HG02610 (cell line): ENCODE results near the gene SLFN12L.
"Not testable (repeated sequence)": the region's sequence is repeated elsewhere in the genome, so short reads cannot be mapped to it uniquely, and the experiment has no call there.

Source experiments
- ATAC-seq: cut with Tn5 transposase; IDR thresholded peaks from one replicate; pipeline ENCODE4 v1.9.1; 2021; ENCODE audit warnings: mild to moderate bottlenecking, moderate library complexity; ENCODE audit not compliant: unreplicated experiment

SLFN12L gene

GRCh38 chr17:35537601-35538141 is at the start of gene SLFN12L:
TSS of gene SLFN12L (minus strand) at chr17:35537678. CDS start at chr17:35522364, 15,314 bp downstream.
- ATAC-seq: no peak

- no peak for ATAC-seq
Observed at GRCh38 chr17:35586569-35587073, 49.1 kb upstream of the SLFN12L start.

DNA sequence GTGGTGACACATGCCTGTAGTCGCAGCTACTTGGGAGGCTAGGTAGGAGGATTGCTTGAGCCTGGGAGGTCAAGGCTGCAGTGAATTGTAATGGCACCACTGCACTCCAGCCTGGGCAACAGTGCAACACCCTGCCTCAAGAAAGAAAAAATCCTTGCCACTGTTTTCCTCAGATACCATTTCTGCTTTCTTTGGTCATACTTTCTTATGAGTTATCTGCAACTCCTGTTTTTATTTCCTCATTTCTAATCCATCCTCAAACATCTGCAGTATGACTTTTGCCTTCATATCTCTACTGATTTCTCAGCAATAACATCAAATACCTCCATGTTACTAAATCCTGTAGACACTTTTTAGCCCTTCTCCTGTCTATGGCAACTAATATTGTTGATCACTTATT is 46.6 kb upstream of the SLFN12L start:
- ATAC-seq: no peak

DNA sequence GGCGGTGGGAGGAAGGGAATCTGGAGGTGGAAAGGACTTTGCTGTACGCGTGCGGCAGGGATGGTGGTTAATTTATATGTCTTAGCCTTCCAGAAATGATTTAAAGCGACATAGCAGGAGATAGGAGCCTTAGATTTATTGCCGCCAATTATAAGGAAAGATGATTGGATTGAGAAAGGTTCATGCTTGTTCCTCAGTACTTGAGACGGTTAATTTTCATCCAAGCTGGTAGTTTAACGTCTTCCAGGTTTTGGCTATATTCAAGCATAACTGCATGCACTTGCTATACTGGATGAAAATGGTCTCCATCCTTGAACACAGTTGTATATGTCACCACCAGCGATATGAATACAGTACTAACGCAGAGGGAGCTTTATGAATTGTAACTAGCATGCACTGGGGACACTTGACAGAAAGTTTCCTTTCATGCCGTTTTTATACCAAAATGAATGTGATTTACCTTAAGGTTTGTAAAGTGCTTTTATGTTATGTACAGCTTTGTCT is 41.5 kb upstream of the SLFN12L start:
- ATAC-seq: no peak

GRCh38 chr17:35578197-35578928 is 40.9 kb upstream of the SLFN12L start, which contains the start of gene PEX12:
TSS of gene PEX12 (minus strand) at chr17:35578571. CDS start at chr17:35578021, 550 bp downstream.
- ATAC-seq: peak; percentile 90

GRCh38 chr17:35577830-35578196 is 40.3 kb upstream of the SLFN12L start:
- no peak for ATAC-seq

DNA sequence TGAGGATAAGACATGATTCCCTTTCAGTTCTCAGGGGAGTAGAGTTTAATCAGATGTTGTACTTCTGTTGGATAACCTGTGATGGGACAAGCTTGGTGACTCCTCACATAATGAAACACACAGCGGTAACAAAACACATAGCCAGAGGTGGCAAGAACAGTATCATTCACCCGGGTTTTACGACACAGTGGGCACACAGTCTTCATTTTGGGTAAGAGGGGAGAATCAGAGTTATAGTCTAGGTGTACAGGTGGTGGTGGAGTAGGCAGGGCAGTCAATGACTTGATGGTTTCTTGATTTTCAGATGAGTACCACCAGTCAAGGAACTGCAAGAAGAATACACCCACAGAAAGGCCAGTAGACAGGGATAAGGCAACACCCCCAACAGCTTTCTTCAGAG is 38.3 kb upstream of the SLFN12L start:
- ATAC-seq: no peak

DNA sequence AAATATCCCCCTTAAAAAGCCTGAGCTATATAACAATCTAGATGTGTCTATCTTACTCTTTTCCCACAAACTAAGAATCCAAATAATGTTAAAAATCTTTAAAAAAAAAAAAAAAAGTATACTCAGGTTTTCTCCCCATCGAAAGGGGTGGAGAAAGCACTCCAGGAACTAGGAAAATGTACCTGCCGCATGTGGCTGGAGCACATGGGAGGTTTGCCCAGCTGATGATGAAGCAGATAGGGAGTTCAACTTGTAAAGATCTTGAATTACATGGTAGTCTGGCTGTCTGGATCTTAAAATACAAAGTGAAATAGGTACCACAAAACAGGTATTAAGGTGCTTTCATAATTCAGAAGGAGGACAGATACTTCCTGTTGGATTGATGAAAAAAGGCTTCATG is 31.9 kb upstream of the SLFN12L start:
- ATAC-seq: no peak

DNA sequence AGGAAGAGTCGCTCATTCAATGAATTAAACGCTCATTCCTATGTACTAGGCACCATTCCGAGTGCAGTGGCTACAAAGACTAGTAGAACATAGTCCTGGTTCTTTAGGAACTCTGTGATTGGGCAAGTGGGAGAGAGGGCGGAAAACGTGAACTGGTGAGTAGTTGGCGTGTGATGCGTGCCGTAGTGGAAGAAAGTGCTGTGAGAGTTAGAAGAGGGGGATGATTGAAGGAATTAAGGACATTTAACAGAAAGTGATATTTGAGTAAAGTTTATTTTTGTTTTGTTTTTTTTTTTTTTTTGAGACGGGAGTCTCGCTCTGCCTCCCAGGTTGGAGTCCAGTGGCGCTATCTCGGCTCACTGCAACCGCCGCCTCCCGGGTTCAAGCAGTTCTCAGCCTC is 31.1 kb upstream of the SLFN12L start:
- no peak for ATAC-seq

DNA sequence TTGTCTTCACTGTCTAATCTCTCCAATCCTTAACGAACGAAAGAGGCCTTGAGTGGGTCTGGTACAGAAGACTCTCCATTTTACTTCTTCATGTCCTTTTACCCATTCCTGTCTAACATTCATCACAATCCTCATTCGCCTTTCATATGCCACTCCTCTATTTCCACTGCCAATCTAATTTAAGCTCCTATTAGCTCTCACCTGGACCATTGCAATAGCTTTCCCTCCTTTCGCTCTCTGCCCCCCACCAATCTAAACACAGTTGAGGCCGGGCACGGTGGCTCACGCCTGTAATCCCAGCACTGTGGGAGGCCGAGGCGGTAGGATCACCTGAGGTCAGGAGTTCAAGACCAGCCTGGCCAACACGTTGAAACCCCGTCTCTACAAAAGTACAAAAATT is 29.5 kb upstream of the SLFN12L start:
- ATAC-seq: no peak

DNA sequence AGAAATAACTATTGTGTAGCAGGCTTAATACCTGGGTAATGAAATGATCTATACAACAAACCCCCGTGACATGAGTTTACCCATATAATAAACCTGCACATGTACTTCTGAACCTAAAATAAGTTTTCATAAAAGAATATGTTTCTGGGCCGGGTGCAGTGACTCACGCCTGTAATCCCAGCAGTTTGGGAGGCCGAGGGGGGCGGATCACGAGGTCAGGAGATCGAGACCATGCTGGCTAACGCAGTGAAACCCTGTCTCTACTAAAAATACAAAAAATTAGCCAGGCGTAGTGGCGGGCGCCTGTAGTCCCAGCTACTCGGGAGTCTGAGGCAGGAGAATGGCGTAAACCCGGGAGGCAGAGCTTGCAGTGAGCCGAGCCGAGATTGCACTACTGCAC is 25.7 kb upstream of the SLFN12L start:
- not testable (repeated sequence) for ATAC-seq

- ATAC-seq: no peak
Observed at GRCh38 chr17:35560703-35561102, 23.2 kb upstream of the SLFN12L start, which contains the start of gene SLFN14. TSS of gene SLFN14 (minus strand) at chr17:35560819. CDS start at chr17:35558062, 2,757 bp downstream.

DNA sequence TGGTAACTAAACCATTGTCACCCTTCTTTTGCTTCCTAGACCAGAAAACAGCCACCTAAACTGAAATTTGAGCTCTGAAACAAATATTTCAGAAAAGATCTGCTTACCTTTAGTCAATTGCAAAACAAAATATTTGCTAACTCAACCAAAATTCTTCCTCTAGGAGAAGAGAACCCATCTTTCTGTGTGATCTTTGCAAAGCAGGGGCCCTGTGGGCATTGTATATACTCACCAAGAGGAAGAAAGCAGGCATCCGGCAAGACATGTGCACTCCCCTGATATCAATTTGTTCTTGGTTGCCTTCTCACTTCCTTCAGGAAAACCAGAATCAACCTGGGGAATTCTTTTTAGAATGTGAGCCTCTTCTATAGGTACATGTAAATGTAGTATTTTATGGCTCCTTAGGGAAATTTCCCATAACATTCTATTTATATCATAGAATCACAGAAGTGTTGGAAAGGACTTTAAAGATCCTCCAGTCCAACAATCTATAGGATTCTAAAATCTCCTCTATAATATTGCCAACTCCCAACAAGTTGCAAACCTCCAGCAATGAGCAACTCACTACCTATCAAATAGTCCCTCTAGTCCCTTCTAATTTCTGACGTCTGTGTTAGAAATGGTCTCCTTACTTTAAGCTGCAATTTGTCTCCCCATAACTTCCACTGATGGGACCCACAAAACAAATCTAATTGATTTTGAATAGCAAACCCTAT is 22.2 kb upstream of the SLFN12L start:
- ATAC-seq: no peak

- no peak for ATAC-seq
Observed at GRCh38 chr17:35557353-35557752, 19.9 kb upstream of the SLFN12L start.

DNA sequence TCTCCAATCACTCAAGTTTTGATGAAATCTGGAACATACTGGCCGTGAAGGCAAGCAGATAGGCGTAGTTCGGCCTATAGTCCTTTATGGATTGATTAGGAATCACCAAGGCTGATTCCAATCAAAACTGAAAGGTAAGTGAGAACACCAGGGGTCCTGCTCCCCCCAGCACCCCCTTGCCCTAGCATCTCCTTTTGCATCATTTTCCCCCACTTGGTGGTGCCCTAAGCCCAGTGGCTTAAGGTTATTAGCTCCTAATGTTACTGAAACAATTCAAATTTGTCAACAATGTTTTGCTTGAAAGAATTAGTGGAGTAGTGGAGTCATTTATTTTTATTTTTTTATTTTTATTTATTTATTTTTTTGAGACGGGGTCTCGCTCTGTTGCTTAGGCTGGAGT is 18.2 kb upstream of the SLFN12L start:
- no peak for ATAC-seq

GRCh38 chr17:35554668-35555067 is 17.2 kb upstream of the SLFN12L start:
- no peak for ATAC-seq

DNA sequence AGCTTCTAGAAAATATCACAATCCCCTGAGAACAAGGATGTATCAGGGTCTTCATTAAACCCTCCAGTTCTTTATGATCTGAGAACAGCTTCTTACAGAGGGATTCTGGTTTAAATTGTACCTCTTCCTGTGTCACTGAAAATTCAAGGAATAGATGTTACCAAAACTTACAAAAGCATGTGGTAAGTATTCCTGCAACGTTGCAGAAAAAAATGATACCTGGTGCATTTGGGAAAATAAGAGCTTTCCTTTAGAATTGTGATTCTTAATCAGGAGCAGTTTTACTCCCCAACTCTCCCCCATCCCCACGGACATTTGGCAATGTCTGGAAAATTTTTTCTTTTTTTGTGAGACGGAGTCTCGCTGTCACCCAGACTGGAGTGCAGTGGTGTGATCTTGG is 15.8 kb upstream of the SLFN12L start:
- ATAC-seq: no peak

DNA sequence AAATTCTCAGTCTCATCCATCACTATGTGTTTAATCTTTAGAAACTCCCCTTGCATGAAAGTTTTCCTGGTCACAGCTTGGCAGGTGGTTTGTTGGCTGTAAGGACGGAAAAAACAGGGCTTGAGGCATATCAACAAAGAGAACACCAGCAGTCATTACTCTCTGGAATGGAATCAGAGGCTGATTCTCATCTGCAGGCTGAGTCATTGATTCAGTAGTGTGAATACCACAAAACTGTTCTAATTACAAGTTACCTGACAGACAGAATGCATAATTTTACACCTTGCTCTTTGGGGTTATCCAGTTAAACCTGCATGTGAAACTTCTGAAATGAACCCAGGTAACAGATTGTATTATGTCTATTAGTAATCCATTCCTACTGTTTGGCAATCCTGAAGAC is 11.5 kb upstream of the SLFN12L start:
- ATAC-seq: no peak

- ATAC-seq: no peak
Observed at GRCh38 chr17:35548208-35548810, 10.8 kb upstream of the SLFN12L start.

- no peak for ATAC-seq
Observed at GRCh38 chr17:35546487-35546886, 9.0 kb upstream of the SLFN12L start.

- no peak for ATAC-seq
Observed at GRCh38 chr17:35545150-35545549, 7.7 kb upstream of the SLFN12L start.
